K562 (cell line): ENCODE measurements around the gene MYADML2. TPM values are rescaled to one million over a fixed set of nuclear protein-coding genes. Genes with fewer than 3 reads are reported as not detected.

ENCODE experiments used
- AFF1 ChIP-seq, 2 experiments: fragments of 450-650 bp; IDR thresholded peaks; 2 replicates each; pipeline ENCODE4 v1.6.1; 2018; ENCODE audit warnings: mild to moderate bottlenecking in 2 of 2, low read depth in 1 of 2; ENCODE audit not compliant: partially characterized antibody in 2 of 2
- CBX8 ChIP-seq: fragments of 200-600 bp; sonication (generic); IDR thresholded peaks from 2 replicates; pipeline ENCODE4 v1.6.1; 2012; ENCODE audit warnings: borderline replicate concordance, mixed run types, low read depth, mild to moderate bottlenecking, moderate library complexity, mixed read lengths, low read length, control low read depth, inconsistent platforms; ENCODE audit not compliant: poor library complexity, severe bottlenecking; ENCODE audit errors: extremely low read depth
- E4F1 ChIP-seq: fragments of 250-450 bp; sonication (Bioruptor Pico); IDR thresholded peaks from 2 replicates; pipeline ENCODE4 v1.5.0; 2021; ENCODE audit warnings: mild to moderate bottlenecking, borderline replicate concordance
- KLF16 ChIP-seq: IDR thresholded peaks from 2 replicates; pipeline ENCODE4 v1.6.1; 2016; ENCODE audit warnings: antibody characterized with exemption
- MEIS2 ChIP-seq: fragments of 450-650 bp; IDR thresholded peaks from 2 replicates; pipeline ENCODE4 v1.6.1; 2014; ENCODE audit warnings: mild to moderate bottlenecking; ENCODE audit not compliant: partially characterized antibody
- NEUROD1 ChIP-seq: fragments of 150-350 bp; IDR thresholded peaks from 2 replicates; pipeline ENCODE4 v1.6.1; 2014; ENCODE audit warnings: borderline replicate concordance, low read length, low read depth; ENCODE audit not compliant: partially characterized antibody
- NFIC ChIP-seq: fragments of 450-650 bp; IDR thresholded peaks from 2 replicates; pipeline ENCODE4 v1.6.1; 2017; ENCODE audit warnings: mild to moderate bottlenecking, inconsistent platforms
- PATZ1 ChIP-seq: fragments of 250-450 bp; sonication (Bioruptor Pico); IDR thresholded peaks from 2 replicates; pipeline ENCODE4 v1.5.0; 2020; ENCODE audit warnings: mild to moderate bottlenecking, borderline replicate concordance
- PML ChIP-seq: IDR thresholded peaks from 2 replicates; pipeline ENCODE4 v1.6.1; 2012; ENCODE audit warnings: low read length, inconsistent platforms
- RAD51 ChIP-seq: fragments of 450-650 bp; IDR thresholded peaks from 2 replicates; pipeline ENCODE4 v1.7.1; 2016; ENCODE audit warnings: low read depth, mild to moderate bottlenecking, borderline replicate concordance
- SMARCE1 ChIP-seq: fragments of 450-650 bp; IDR thresholded peaks from 2 replicates; pipeline ENCODE4 v1.7.1; 2016; ENCODE audit warnings: mild to moderate bottlenecking
- VEZF1 ChIP-seq: fragments of 200-800 bp; sonication (Bioruptor generic); IDR thresholded peaks from 2 replicates; pipeline ENCODE4 v1.6.1; 2017; ENCODE audit warnings: missing genetic modification characterization, missing compliant biosample characterization
- ZFPM2 ChIP-seq: fragments of 250-450 bp; sonication (Bioruptor Pico); IDR thresholded peaks from 2 replicates; pipeline ENCODE4 v1.5.1; 2022; ENCODE audit warnings: mild to moderate bottlenecking
- ZNF655 ChIP-seq: fragments of 250-450 bp; sonication (Bioruptor Pico); IDR thresholded peaks from 2 replicates; pipeline ENCODE4 v1.5.0; 2021
- ZNF75A ChIP-seq: fragments of 450-650 bp; formaldehyde crosslinking; IDR thresholded peaks from 2 replicates; pipeline ENCODE4 v1.4.0; 2020; ENCODE audit warnings: mild to moderate bottlenecking
- polyA plus RNA-seq, 8 experiments: library from polyadenylated mRNA; depleted of rRNA in 4 of 8; stranded (reverse) in 5 of 8; unstranded in 3 of 8; fragments of >200 nt; fragmentation: Nextera tagmentation in 2 of 8; fragmentation: Illumina TruSeq in 1 of 8; extraction: Ambion mirVana in 2 of 8; extraction: Trizol in 1 of 8; gene quantifications; 2 replicates each; pipeline versions ENCODE4 v1.2.1 to v1.2.3, GENCODE V29; 2011 to 2014; ENCODE audit warnings: inconsistent platforms in 1 of 8, missing spikeins in 1 of 8
- total RNA-seq, 7 experiments: library from RNA; depleted of rRNA in 6 of 7; stranded (reverse); fragments of >200 nt in 6 of 7; fragmentation: Illumina TruSeq in 2 of 7; extraction: Trizol in 2 of 7; gene quantifications; 2 replicates each; pipeline versions ENCODE4 v1.2.1 to v1.2.3, GENCODE V29; 2011 to 2021; ENCODE audit warnings: low replicate concordance in 1 of 7

MYADML2 gene
- total and polyA plus RNA-seq, 9 of the 15 experiments (the other 6 are each of a cell fraction or from before 2014, with no cell fraction given), result not detected

GRCh38 chr17:81977211-81977808 is 30.3 kb upstream of the MYADML2 start, which contains the start of gene ASPSCR1 (continued):
- TF ChIP-seq E4F1 (no peak), KLF16 (no peak), PATZ1 (CRISPR knock-in tag) (no peak), ZNF655 (CRISPR knock-in tag) (no peak), NFIC (0 out of 2 replicates have a peak, but pooled peaks have one; percentile 33), NEUROD1 (peak; percentile 72), PML (peak; percentile 57; the same call in 1 of the 2 replicates), RAD51 (peak; percentile 78), SMARCE1 (no peak), ZNF75A (no peak), AFF1 (IDR thresholded peaks at IDR 0.05; ENCODE audit: low read depth in 1 of 2, partially characterized antibody in 2 of 2) (no peak), MEIS2 (no peak), VEZF1 (CRISPR knock-in tag) (peak; percentile 89), ZFPM2 (CRISPR knock-in tag) (0 out of 2 replicates have a peak, but pooled peaks have one; percentile 32), CBX8 (no peak)
